IPS-15b (cell line): ENCODE data around the gene SESN3.

Experiments used
- H3K27me3 ChIP-seq: one replicate; pipeline ENCODE4 v1.6.1; 2013; ENCODE audit warnings: low read length; ENCODE audit not compliant: control insufficient read depth, insufficient read depth
- H3K36me3 ChIP-seq: one replicate; pipeline ENCODE4 v1.6.1; 2013; ENCODE audit warnings: low read length; ENCODE audit not compliant: control insufficient read depth, insufficient read depth
- H3K4me1 ChIP-seq: one replicate; pipeline ENCODE4 v1.6.1; 2013; ENCODE audit warnings: mild to moderate bottlenecking, low read length; ENCODE audit not compliant: control insufficient read depth, insufficient read depth
- H3K4me3 ChIP-seq: one replicate; pipeline ENCODE4 v1.5.1; 2013; ENCODE audit warnings: low read depth, low read length
- H3K9ac ChIP-seq: one replicate; pipeline ENCODE4 v1.6.1; 2013; ENCODE audit warnings: low read depth, mild to moderate bottlenecking, low read length
- H3K9me3 ChIP-seq: one replicate; pipeline ENCODE4 v1.6.1; 2013; ENCODE audit warnings: mild to moderate bottlenecking, low read length; ENCODE audit not compliant: control insufficient read depth, insufficient read depth

SESN3 gene

GRCh38 chr11:95132956-95133355 lies 98.0 kb downstream of the SESN3 start:
- no peaks in the 10 kb centered on the region for H3K4me1 ChIP-seq
- H3K4me3 ChIP-seq: no peak overlapping the region
- H3K27me3 ChIP-seq: no peaks in the 10 kb centered on the region
- H3K9ac ChIP-seq: no peak overlapping the region
- H3K36me3 ChIP-seq: no peaks in the 10 kb centered on the region
- H3K9me3 ChIP-seq: no peaks in the 10 kb centered on the region

- Histone ChIP-seq H3K4me1 (no peaks in the 10 kb centered on the region), H3K36me3 (no peaks in the 10 kb centered on the region), H3K27me3 (no peaks in the 10 kb centered on the region), H3K4me3 (no peak overlapping the region), H3K9ac (no peak overlapping the region), H3K9me3 (no peaks in the 10 kb centered on the region)
Observed at GRCh38 chr11:95128602-95129001, 102.4 kb downstream of the SESN3 start.

GRCh38 chr11:95123556-95123955 lies 107.4 kb downstream of the SESN3 start:
- H3K9me3 ChIP-seq: no peaks in the 10 kb centered on the region
- no peak overlapping the region for H3K4me3 ChIP-seq
- no peaks in the 10 kb centered on the region for H3K36me3 ChIP-seq
- H3K4me1 ChIP-seq: no peaks in the 10 kb centered on the region
- no peaks in the 10 kb centered on the region for H3K27me3 ChIP-seq
- no peak overlapping the region for H3K9ac ChIP-seq

- no peak overlapping the region for H3K4me3 ChIP-seq
- no peaks in the 10 kb centered on the region for H3K9me3 ChIP-seq
- H3K9ac ChIP-seq: no peak overlapping the region
- H3K4me1 ChIP-seq: no peaks in the 10 kb centered on the region
- H3K36me3 ChIP-seq: no peaks in the 10 kb centered on the region
- no peaks in the 10 kb centered on the region for H3K27me3 ChIP-seq
Observed at GRCh38 chr11:95121698-95122097, 109.3 kb downstream of the SESN3 start.

DNA sequence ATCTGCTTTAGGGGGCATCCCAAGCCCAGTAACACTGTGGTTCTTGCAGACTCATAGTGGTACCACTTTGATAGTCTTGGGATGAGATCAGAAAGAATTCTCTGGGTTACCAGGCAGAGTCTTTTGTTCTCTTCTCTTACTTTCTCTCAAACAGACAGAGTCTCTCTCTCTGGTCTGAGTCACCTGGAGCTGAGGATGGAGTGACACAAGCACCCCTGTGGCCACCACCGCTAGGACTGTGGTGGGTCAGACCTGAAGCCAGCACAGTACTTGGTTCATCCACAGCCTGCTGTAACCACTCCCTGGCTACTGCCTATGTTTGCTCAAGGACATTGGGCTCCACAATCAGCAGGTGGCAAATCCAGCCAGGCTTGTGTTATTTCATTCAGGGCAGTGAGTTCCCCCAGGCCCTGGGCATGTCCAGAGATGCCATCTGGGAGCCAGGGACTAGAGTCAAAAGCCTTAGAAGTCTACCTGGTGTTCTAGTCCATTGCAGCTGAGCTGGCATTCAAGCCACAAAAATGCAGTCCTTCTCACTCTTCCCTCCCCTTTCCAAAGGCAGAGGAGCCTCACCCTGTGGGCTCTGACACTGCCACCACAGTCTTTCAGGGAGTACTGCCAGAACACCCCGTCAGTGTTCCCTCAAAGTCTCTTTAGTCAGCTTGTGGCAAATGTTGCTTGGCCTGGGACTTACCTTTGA lies 111.5 kb downstream of the SESN3 start:
- Histone ChIP-seq H3K4me3 (no peak overlapping the region), H3K9me3 (no peaks in the 10 kb centered on the region), H3K4me1 (no peaks in the 10 kb centered on the region), H3K36me3 (no peaks in the 10 kb centered on the region), H3K9ac (no peak overlapping the region), H3K27me3 (no peaks in the 10 kb centered on the region)

GRCh38 chr11:95115597-95115996 lies 115.4 kb downstream of the SESN3 start:
- H3K36me3 ChIP-seq: no peaks in the 10 kb centered on the region
- no peaks in the 10 kb centered on the region for H3K9me3 ChIP-seq
- no peaks in the 10 kb centered on the region for H3K4me1 ChIP-seq
- no peak overlapping the region for H3K4me3 ChIP-seq
- no peaks in the 10 kb centered on the region for H3K27me3 ChIP-seq
- H3K9ac ChIP-seq: no peak overlapping the region
